ENCODE data around the gene ITPKC. TPM values are rescaled to one million over a fixed set of nuclear protein-coding genes. Genes with fewer than 3 reads are reported as not detected.

ITPKC gene
- polyA plus RNA-seq, 1 donor from 2014 or later = 16.8 TPM

GRCh38 chr19:40774916-40775631, 58.2 kb downstream of the ITPKC start, which contains the start of gene MIA:
Gene MIA (plus strand): TSS chr19:40775521. CDS start chr19:40775543, 22 bp downstream.
- Histone ChIP-seq H2AFZ (ENCODE audit: low read depth, low read length) (no peak within 1 kb of the TSS), H3K4me2 (ENCODE audit: low read length) (no peak within 1 kb of the TSS)

GRCh38 chr19:40775632-40776022, 58.7 kb downstream of the ITPKC start:
- H3F3A ChIP-seq (ENCODE audit: insufficient read depth, low read length, poor library complexity, severe bottlenecking) = peaks cover 4% of the 10 kb centered on the region
- H3K4me2 ChIP-seq (ENCODE audit: low read length) = no peak overlapping the region
- no peak overlapping the region for H3K4me3 ChIP-seq (ENCODE audit: low read length)
- no peaks in the 10 kb centered on the region for H3K79me2 ChIP-seq (replicated peaks; ENCODE audit: insufficient read depth, low read length)
- no peaks in the 10 kb centered on the region for H4K20me1 ChIP-seq (ENCODE audit: insufficient read depth)
- no peaks in the 10 kb centered on the region for H3K9me2 ChIP-seq (ENCODE audit: insufficient read depth, low read length)
- H3K27me3 ChIP-seq (ENCODE audit: insufficient read depth, low read depth, low read length) = no peaks in the 10 kb centered on the region
- H3K9ac ChIP-seq (ENCODE audit: low read length) = no peak overlapping the region
- H2AFZ ChIP-seq (ENCODE audit: low read depth, low read length) = no peak overlapping the region
- H3K36me3 ChIP-seq (ENCODE audit: insufficient read depth, low read length) = no peaks in the 10 kb centered on the region
- H3K9me3 ChIP-seq (ENCODE audit: low read length) = no peaks in the 10 kb centered on the region
- H3K27ac ChIP-seq (ENCODE audit: low read length) = no peak overlapping the region
- TF ChIP-seq EP300 (conservative IDR thresholded peaks at IDR 0.05; ENCODE audit: poor library complexity, severe bottlenecking) (no peak), TAF1 (IDR thresholded peaks at IDR 0.05; ENCODE audit: low read depth) (no peak), RAD21 (conservative IDR thresholded peaks at IDR 0.05) (no peak), CTCF (IDR thresholded peaks at IDR 0.05; ENCODE audit: poor library complexity, severe bottlenecking) (no peak), REST (IDR thresholded peaks at IDR 0.05; ENCODE audit: borderline replicate concordance) (no peak)

More at GRCh38 chr19:40774916-40775631, 58.2 kb downstream of the ITPKC start, which contains the start of gene MIA:
- Histone ChIP-seq H3K27ac (ENCODE audit: low read length) (peak within 1 kb of the TSS; percentile 99), H4K20me1 (ENCODE audit: insufficient read depth) (no peaks in the 10 kb centered on the region), H3K27me3 (ENCODE audit: insufficient read depth, low read depth, low read length) (no peaks in the 10 kb centered on the region), H3K36me3 (ENCODE audit: insufficient read depth, low read length) (no peaks in the 10 kb centered on the region), H3F3A (ENCODE audit: insufficient read depth, low read length, poor library complexity, severe bottlenecking) (peaks cover 4% of the 10 kb centered on the region), H3K9me3 (ENCODE audit: low read length) (no peaks in the 10 kb centered on the region), H3K4me3 (ENCODE audit: low read length) (no peak within 1 kb of the TSS), H3K9me2 (ENCODE audit: insufficient read depth, low read length) (no peaks in the 10 kb centered on the region), H3K9ac (ENCODE audit: low read length) (peak within 1 kb of the TSS; percentile 87), H3K79me2 (replicated peaks; ENCODE audit: insufficient read depth, low read length) (no peaks in the 10 kb centered on the region)
- TF ChIP-seq MXI1 (conservative IDR thresholded peaks at IDR 0.05; ENCODE audit: poor library complexity, severe bottlenecking) (no peak), POLR2AphosphoS5 (IDR thresholded peaks at IDR 0.05) (no peak), RAD21 (conservative IDR thresholded peaks at IDR 0.05) (no peak), EZH2 (IDR thresholded peaks at IDR 0.05; ENCODE audit: borderline replicate concordance, insufficient read depth, low read length, poor library complexity, severe bottlenecking) (no peak), SMC3 (conservative IDR thresholded peaks at IDR 0.05; ENCODE audit: poor library complexity) (no peak), EP300 (conservative IDR thresholded peaks at IDR 0.05; ENCODE audit: poor library complexity, severe bottlenecking) (no peak), REST (IDR thresholded peaks at IDR 0.05; ENCODE audit: borderline replicate concordance) (no peak), TAF1 (IDR thresholded peaks at IDR 0.05; ENCODE audit: low read depth) (no peak), CTCF (IDR thresholded peaks at IDR 0.05; ENCODE audit: poor library complexity, severe bottlenecking) (no peak)

All from neural cell (in vitro differentiated cells).